ENCODE measurements around the gene PPIL4.

DNA sequence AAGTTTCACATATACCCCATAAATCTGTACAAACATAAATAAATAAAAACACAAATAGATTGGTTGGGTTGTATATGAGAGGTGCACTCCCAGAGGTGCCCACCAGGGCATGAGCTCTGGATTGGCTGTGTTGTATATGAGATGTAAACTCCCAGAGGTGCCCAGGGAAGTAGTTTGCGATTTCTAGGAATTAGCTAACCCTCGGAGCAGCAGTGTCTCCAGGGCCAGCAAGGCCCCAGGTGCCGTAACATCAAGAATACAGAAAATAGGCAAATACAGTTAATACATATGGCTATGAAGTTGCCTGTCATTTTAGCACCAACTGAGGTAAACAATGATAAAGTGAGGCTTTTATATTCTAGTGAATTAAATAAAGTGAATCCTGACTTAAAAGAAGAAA lies 14.9 kb upstream of the PPIL4 start:
- TF ChIP-seq, protein P1, sequence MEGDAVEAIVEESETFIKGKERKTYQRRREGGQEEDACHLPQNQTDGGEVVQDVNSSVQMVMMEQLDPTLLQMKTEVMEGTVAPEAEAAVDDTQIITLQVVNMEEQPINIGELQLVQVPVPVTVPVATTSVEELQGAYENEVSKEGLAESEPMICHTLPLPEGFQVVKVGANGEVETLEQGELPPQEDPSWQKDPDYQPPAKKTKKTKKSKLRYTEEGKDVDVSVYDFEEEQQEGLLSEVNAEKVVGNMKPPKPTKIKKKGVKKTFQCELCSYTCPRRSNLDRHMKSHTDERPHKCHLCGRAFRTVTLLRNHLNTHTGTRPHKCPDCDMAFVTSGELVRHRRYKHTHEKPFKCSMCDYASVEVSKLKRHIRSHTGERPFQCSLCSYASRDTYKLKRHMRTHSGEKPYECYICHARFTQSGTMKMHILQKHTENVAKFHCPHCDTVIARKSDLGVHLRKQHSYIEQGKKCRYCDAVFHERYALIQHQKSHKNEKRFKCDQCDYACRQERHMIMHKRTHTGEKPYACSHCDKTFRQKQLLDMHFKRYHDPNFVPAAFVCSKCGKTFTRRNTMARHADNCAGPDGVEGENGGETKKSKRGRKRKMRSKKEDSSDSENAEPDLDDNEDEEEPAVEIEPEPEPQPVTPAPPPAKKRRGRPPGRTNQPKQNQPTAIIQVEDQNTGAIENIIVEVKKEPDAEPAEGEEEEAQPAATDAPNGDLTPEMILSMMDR (IDR thresholded peaks at IDR 0.05; ENCODE audit: poor library complexity), result peak; percentile 18
- TF ChIP-seq EZH2phosphoT487 (IDR thresholded peaks at IDR 0.05; ENCODE audit: low read depth, severe bottlenecking, unreplicated experiment) (no peak), EZH2 (IDR thresholded peaks at IDR 0.05; ENCODE audit: borderline replicate concordance) (no peak)

All from hepatocyte (in vitro differentiated cells).